Colon (tissue), 2 donors: ENCODE data around the gene RNF13.
A peak's percentile ranks its signal among the peaks of the same experiment; 100 is the strongest.
"Not testable (repeated sequence)": the region's sequence is repeated elsewhere in the genome, so short reads cannot be mapped to it uniquely, and the experiment has no call there.

Experiments
- FAIRE-seq: peaks from 2 replicates; lab custom pipeline; 2012; peaks lifted over from hg19 to GRCh38; lab: Jason Lieb, UNC
- donor health status: control.
- donor health status: control.

Gene RNF13

GRCh38 chr3:149801639-149802038 lies 11.4 kb upstream of the RNF13 start:
- no peak for FAIRE-seq

- peak; percentile 28 for FAIRE-seq
Observed at GRCh38 chr3:149806171-149806778, 6.7 kb upstream of the RNF13 start.

- FAIRE-seq = no peak
Observed at GRCh38 chr3:149808209-149808829, 4.7 kb upstream of the RNF13 start.

GRCh38 chr3:149809699-149810098 lies 3.3 kb upstream of the RNF13 start:
- no peak for FAIRE-seq

- no peak for FAIRE-seq
Observed at GRCh38 chr3:149810846-149811245, 2.2 kb upstream of the RNF13 start.

GRCh38 chr3:149812165-149812605 lies 830 bp upstream of the RNF13 start:
- no peak for FAIRE-seq

- FAIRE-seq = no peak
Observed at GRCh38 chr3:149813367-149814281, 609 bp downstream of the RNF13 start.

- FAIRE-seq = no peak
Observed at GRCh38 chr3:149815321-149815720, 2.3 kb downstream of the RNF13 start.

GRCh38 chr3:149815728-149816127 lies 2.7 kb downstream of the RNF13 start:
- no peak for FAIRE-seq

- FAIRE-seq = no peak
Observed at GRCh38 chr3:149816311-149816710, 3.3 kb downstream of the RNF13 start.

GRCh38 chr3:149816986-149817385 lies 4.0 kb downstream of the RNF13 start:
- FAIRE-seq = no peak

GRCh38 chr3:149819432-149819831 lies 6.4 kb downstream of the RNF13 start:
- no peak for FAIRE-seq

GRCh38 chr3:149820183-149820582 lies 7.2 kb downstream of the RNF13 start:
- no peak for FAIRE-seq

- no peak for FAIRE-seq
Observed at GRCh38 chr3:149826636-149827035, 13.6 kb downstream of the RNF13 start.

- FAIRE-seq = no peak
Observed at GRCh38 chr3:149828390-149828789, 15.4 kb downstream of the RNF13 start.

GRCh38 chr3:149829631-149830030 lies 16.6 kb downstream of the RNF13 start:
- not testable (repeated sequence) for FAIRE-seq

GRCh38 chr3:149830902-149831301 lies 17.9 kb downstream of the RNF13 start:
- FAIRE-seq = no peak

- no peak for FAIRE-seq
Observed at GRCh38 chr3:149831321-149831720, 18.3 kb downstream of the RNF13 start.

- FAIRE-seq = no peak
Observed at GRCh38 chr3:149832086-149832485, 19.1 kb downstream of the RNF13 start.

- no peak for FAIRE-seq
Observed at GRCh38 chr3:149833241-149833640, 20.2 kb downstream of the RNF13 start.

GRCh38 chr3:149838491-149838890 lies 25.5 kb downstream of the RNF13 start:
- FAIRE-seq = not testable (repeated sequence)

GRCh38 chr3:149839469-149839868 lies 26.5 kb downstream of the RNF13 start:
- not testable (repeated sequence) for FAIRE-seq

- FAIRE-seq = no peak
Observed at GRCh38 chr3:149839896-149840295, 26.9 kb downstream of the RNF13 start.
